GM21825 (cell line): ENCODE results near the gene IFNG.

ENCODE experiments used
- ATAC-seq: cut with Tn5 transposase; IDR thresholded peaks from one replicate; pipeline ENCODE4 v1.9.1; 2021; ENCODE audit warnings: mild to moderate bottlenecking, moderate library complexity; ENCODE audit not compliant: unreplicated experiment

Gene IFNG

DNA sequence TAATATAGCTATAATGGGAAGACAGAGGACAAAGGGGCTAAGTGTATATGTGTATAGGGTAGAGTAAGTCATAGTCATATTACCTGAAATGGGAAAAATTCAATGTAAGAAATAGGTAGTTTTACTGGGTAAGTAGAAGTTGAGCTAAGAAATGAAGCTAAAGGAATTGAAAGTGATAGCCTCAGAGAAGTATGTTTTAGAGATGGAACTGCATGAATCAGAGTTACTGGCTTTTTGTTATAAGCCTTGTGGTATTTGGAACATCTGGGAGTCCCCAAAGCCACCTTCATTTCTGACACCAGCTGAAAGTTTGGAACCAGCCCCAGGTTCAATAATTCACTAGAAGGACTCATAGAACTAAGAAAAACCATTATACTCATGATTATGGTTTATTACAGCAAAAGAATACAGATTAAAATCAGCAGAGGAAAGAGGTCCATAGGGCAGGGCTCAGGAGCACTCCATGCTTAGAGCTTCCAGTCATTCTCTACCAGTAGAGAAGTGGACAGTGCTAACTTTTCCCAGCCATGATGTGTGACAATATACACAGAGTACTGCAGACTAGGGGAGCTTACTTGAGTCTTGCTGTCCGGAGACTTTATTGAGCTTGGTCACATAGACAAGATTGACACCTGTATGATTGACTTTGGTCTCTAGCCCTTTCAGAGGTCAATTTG lies 9.8 kb upstream of the IFNG start:
- ATAC-seq, result no peak

DNA sequence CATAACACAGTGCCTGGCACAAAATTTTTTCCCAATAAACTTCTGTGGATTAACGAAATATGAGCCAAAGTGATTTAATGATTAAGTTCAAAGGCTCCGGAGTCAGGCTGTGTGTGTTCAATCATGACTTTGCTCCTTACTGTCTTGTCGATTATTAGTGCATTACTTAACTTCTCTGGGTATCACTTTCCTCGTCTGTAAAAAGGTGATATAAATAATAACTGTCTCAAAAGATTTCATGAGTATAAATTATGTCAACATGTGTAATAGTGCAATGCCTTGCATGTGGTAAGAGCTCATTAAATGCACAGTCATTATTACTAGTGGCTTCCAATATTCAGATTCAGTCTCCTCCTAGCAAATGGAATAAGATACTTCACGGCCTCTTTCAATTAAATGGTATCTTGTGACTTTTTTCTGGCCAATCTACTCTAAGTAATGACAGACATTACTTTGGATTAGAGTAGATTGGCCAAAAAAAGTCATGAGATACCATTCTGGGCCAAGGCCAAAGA lies 6.8 kb upstream of the IFNG start:
- ATAC-seq, result no peak

DNA sequence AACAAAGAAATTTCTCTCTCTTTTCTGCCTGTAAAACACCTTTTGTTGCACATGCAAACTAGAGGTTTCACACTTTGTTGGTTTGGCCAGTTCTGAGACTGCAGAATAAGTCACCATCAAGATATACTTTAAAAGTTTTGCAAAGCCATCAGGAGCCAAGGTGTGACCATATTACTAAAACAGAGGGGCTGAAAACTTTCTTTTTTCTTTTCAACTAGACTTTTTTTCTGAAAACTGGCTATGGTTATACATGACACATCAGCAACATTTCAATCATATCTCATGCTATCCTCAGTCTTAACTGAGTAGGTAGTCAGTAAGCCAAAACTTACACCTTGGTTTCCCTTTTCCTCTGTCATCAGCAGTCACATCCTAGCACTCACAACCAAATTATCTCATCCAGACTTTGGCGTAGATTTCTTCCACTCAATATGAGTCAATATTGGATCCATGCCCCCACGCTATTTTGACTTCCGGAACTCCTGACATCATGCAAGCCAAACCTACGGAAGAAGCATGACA lies 4.1 kb upstream of the IFNG start:
- ATAC-seq, result peak; percentile 63

DNA sequence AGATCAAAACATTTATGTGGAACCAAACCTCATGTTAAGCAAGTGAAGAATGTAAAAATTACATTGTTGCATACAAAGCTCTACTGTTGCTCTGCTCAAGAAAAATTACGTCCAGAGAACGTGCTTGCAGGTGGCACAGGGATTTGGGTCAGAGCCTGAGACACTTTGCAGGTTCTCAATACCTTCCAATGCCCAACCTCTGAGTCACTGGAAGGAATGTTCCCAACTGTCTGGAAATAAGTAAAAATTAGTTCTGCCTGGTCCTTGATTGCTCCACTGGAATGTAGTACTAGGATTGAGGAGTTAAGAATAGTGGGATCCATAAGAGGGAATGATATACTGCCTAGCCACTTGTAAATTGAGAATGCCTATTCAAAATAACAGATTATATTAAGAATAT lies 2.8 kb upstream of the IFNG start:
- ATAC-seq, result no peak

DNA sequence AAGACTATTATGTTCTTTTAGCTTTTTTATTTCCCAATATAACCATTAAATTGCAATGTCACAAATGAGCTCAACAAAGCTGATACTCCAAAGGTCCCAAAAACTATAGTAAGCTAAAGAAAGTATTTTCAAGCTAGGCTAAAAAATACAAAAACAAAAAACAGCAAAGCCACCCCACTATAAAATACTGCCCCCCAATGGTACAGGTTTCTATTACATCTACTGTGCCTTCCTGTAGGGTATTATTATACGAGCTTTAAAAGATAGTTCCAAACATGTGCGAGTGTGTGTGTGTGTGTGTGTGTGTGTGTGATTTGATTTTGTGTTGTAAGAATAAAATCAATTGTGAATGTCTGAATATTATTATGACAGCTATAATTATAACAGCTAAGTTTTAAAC lies 1.1 kb downstream of the IFNG start:
- no peak for ATAC-seq

DNA sequence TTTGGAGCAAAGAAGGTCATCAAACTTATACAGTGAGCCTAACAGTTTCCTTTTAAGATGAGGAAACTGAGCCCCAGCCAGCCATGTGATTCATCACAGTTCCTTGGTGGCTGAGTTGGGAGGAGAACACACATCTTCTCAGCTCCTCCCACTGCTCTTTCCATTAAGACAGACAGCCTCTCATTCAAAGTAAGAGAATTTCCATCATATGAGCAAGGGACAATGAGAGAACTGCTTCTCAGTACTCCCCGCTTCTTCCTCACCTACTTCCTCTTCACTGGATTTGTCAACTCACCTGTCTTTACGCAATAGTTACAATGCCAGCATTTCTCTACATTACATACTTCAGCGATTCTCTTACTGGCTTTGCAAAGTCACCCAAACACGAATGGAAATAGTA lies 2.2 kb downstream of the IFNG start:
- no peak for ATAC-seq

DNA sequence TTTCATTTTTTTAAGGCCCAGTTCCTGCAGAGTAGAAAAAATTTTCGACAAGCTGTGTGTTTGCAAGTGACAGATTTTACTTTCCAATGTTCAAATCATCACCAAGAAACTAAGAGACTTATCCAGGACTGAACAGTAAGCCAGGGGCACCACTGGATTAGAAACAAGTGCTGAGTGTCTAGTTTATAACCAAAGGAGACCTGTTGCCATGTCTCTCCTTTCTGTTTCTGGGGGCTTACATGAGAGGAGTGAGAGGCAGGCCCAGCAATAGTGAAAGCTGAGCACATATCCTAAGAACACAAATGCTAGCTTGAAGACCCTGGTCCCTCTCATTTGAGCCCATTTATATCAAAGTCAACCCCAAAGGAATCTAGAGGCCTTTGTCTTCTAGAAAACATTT lies 2.9 kb downstream of the IFNG start:
- ATAC-seq, result no peak

DNA sequence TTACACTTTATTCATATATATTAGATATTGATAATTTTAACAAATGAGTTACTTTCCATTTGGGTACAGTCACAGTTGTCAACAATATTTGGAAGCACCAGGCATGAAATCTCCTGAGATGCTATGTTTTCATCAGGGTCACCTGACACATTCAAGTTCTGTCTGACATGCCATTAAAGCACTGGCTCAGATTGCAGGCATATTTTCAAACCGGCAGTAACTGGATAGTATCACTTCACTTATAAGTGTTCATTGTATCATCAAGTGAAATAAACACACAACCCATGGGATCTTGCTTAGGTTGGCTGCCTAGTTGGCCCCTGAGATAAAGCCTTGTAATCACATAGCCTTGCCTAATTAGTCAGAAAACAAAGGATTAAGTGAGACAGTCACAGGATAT lies 4.8 kb downstream of the IFNG start:
- ATAC-seq, result no peak

DNA sequence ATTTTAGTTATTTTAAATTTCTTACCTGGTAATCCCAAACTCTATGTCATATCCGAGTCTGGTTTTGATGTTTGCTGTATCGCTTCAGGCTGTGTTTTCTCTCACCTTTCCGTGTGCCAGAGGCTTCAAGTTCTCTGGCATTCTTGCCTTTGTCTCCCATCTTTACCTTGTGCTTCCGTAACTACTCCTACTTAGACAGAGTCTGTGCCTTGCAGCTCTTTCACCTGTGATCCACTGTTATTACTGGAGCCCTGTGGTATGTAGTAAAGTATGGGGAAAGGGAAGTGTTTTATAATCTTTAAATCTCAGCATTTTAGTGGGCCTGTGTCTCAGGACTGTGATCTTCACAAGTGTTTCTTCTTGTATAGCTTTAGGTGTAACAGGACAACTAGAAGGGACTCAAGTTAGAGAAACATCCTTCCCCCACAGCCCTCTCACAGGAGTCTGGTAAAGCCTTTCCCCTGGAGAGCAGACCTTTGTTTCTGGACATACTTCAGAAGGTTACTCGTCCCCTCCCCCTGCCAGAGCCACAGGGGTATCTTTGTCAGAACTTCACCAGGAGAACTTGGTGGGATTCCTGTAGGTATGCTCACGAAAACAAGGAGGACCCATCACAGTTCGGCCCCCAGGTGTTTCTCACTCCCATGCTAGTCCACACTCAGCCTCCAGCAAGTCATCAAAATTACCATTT lies 11.1 kb downstream of the IFNG start:
- no peak for ATAC-seq

DNA sequence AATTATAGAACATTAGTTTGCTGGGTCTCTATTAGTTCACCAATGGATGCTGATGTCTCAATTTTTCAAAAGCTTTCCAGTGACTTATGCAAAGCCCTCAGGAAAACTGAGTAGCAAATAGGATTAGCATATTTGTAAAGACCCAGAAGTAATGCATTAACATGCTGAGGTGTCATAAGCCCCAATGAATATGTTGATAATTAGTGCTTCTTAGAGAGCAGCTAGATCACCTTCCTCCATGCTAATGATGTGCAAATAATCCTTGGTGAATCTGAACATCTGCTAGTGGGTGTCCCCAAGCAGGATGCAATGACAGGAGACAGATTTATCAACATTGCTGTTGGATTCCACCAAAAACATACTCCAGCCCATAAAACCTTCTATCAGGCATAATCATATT lies 19.0 kb downstream of the IFNG start:
- no peak for ATAC-seq

DNA sequence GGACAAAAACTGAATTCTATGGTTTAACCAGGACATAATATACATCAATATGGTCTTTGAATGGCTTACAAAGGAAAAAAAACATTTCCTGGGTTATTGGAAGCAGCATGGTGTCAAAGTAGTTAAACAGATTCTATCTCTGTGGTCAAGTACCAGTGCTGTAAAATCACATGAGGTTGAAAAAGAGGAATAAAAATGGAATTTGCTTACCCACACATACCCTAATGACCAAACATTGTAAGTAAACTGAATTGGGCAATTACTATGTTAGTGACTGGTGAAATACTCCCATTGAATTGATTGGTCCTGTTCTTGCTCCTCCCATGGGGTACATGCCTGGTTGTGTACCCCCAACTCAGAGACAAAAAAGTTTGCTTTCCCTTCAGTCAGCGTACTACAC lies 19.6 kb downstream of the IFNG start:
- no peak for ATAC-seq

DNA sequence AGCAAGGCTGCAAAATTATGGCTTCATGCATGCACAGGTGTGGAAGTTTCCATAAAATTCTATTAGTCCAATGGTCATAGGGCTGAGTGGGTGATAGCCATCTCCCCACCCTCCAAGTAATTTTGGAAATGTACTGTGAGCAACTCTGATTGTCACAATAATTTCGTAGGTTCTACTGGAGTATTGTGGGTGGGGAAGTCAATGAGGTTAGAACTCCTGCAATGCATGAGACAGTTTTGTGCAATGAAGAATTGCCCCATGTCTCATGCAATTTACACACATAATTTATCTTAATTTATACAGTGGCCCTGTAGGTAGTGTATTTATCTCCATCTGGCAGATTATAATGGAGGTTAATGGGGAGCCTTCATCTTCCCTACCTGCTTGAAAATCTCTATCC lies 20.5 kb downstream of the IFNG start:
- no peak for ATAC-seq

DNA sequence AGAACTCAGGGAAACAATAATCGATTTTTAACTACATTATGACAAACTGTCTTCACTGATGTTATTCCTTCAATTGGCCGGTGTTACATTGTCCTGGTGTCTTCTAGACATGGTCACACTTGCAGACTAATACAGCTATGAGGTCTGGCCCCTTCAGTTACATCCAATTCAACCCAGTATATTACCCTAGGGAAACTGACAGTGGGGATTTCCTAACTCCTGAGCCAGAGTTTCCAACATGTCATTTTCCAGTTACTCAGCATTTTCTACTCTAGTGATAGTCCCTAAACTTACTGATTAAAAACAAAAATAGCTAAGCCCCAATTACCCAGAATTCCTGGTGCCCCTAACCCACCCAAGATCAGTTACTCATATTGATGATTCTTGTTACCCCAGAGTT lies 21.1 kb downstream of the IFNG start:
- no peak for ATAC-seq

DNA sequence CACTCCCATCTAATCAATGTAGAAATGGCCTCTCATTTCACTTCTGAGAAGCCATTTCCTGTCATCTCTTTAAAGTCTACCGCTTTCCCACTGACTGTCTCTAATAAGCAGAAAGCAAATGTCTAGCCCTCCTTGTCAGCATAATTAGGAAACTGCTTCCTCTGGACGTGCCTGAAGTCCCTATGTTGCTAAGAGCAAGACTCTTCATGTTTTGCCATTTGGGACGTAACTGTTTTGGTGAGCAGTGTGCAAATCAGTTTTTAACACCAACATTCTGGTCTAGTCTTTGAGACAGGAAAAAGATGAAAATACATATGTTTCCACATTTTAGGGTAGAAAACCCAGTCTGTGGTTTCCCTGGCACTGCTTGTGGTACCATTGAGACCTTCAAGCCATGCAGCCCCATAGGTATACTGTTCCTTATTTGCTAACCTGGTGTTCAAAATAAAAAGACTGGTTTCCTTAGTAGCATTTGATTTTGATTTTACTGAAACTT lies 22.2 kb downstream of the IFNG start:
- no peak for ATAC-seq

DNA sequence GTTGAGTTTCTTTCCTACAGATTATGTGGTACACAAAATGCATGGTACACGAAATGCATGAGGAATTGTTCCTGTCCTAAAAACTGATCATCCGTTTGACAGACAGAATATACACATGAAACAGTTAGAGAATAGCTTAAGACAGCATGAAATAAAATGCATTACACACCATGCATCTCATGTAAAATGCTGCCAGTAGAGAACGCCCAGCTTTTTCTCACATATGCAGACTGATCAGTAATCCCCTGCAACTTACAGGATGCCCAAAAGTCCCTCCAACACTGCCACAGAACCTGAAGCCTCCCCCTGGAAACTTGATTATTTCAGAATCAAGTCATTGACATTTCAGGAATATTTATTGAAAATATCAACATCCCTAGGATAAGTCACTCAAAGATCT lies 24.0 kb downstream of the IFNG start:
- no peak for ATAC-seq

DNA sequence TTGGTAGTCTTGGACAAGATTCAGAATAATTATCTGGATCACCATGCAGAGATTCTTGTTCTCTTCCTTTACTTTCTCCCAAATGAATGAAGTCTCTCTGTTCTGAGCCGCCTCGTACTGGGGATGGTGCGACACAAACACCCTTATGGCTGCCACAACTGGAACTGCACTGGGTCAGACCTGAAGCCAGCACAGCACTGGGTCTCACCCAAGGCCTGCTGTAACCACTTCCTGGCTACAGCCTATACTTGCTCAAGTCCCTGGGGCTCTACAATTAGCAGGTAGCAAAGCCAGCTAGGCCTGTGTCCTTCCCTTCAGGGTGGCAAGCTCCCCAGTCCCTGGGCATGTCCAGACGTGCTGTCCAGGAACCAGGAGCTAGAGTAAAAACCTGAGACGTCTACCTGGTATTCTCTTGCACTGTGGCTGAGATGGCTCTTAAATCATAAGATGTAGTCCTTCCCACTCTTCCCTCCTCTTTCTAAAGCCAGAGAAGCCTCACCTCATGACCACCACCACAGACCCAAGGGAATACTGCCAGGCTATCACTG lies 27.6 kb downstream of the IFNG start:
- ATAC-seq, result no peak

DNA sequence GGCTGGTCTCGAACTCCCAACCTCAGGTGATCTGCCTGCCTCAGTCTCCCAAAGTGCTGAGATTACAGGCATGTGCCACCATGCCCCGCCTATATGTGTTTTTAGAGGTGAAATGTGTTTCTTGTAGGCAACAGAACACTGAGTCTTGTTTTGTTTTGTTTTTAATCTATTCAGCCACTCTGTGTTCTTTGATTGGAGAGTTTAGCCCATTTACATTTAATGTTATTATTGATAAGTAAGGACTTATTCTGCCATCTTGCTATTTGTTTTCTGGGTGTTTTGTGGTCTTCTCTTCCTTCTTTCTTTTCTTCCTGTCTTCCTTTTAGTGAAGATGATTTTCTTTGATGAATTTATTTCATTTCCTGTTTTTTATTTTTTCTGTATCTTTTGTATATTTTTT lies 29.6 kb downstream of the IFNG start:
- ATAC-seq, result no peak

DNA sequence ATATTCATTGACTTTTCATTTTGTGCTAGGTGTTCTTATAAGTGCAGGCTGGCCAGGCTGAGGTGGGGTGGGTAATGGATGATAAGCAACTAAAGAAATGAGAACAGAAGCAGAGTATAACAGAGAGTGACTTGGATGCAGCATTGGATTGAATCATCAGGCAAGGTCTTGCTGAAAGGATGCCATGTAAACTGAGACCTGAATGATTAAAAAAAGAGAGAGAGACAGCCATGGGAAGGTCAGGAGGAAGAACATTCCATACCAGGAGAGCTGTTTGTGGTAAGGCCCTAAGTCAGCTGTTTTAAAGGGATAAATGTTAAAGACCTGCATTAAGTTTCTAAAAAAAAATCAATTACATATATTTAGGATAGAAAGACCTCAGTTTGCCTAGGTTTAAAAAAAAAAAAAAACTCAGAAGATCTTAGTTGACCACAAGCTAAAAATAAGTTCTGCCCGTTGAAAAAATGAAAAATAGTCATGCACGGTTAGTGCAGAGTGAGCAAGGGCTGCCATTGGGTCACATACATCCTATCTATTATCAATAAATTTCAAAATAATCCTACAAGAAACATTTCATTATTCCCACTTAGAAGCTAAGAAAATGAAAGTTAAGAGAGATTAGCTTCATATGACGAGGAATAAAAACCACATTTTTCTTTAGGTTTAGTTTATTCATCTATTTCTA lies 37.2 kb downstream of the IFNG start:
- no peak for ATAC-seq

DNA sequence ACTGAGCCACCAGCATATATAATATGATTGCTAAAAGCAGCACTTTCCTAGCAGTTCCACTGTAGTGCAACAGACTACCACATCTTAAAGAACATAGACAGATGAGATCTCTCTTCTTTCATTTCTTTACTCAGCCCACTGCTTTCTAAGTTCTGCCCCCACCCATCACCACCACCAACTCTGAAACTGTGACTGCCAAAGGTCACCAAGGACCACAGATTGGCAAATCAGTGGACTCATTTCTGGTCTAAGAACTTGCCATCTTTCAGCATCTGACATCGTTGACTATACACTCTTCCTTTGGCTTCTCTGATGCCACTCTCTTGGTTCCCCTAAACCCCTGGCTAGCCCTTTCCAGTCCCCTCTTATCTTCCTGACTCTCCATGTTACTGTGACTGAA lies 38.4 kb downstream of the IFNG start:
- ATAC-seq, result no peak

DNA sequence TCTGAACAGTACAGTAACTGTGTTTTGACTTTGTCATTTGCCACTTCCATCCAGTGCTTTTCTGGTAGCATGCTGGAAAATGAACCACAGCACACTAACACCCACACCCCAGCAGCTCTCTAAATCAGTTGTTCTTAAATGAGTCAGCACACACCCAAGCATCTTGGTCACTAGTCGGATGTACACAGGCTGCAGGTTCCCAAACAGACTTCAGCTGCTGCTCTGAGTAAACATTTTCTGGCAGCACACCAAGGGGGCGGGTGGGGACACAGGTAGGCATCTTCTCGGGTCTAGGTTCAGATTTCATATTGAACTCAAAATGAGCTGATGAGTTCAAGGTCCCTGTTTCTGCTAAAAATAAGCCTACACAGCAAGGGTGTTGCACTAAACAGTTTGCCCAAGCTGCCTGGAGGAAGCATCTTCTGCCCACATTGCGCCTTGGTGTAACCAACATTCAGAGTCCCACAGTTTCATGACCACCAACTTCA lies 39.8 kb downstream of the IFNG start:
- peak; percentile 91 for ATAC-seq

DNA sequence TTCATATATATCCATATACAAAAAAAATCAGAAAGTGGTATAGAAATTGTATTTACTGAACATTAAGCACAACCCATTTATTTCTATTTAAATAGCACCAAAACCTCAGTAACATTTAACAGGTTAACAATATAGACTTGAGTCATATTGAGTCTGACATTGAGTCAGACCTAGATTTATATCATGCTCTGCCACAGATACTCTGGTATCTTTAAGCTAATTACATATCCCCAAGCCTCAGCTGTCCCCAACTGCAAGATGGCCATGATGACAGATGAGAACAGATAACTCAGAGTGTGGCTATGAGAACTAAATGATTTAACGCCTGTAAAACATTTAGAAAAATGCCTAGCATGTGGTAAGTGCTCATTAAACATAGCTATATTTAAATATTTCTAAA lies 40.3 kb downstream of the IFNG start:
- no peak for ATAC-seq
